HEK293 (cell line): Measurements from ENCODE around the gene PSME1.

ENCODE experiments used
- CTCF ChIA-PET: fragments of 350-600 bp; formaldehyde crosslinking; extraction: SDS; loops from one replicate; lab custom pipeline; 2021; ENCODE audit warnings: antibody characterized with exemption; lab: Yijun Ruan, JAX
- POLR2A ChIA-PET: fragments of 300-600 bp; formaldehyde crosslinking; extraction: SDS; loops from one replicate; lab custom pipeline; 2020; ENCODE audit warnings: antibody characterized with exemption, inconsistent platforms; lab: Yijun Ruan, JAX
- H3K27ac ChIP-seq: fragments of 200-500 bp; sonication (Bioruptor generic); 2 replicates; pipeline ENCODE4 v1.5.1; 2014; ENCODE audit warnings: low read depth, low read length, control low read depth, inconsistent platforms; ENCODE audit errors: extremely low read depth
- H3K36me3 ChIP-seq, 2 experiments: fragments of 200-500 bp in 1 of 2; sonication (Bioruptor generic) in 1 of 2; 1 replicate in 1 of 2; 2 replicates in 1 of 2; pipeline ENCODE4 v1.5.1; 2014 to 2017; ENCODE audit warnings: inconsistent platforms in 2 of 2, low read length in 2 of 2; ENCODE audit not compliant: control insufficient read depth in 2 of 2, insufficient read depth in 1 of 2
- H3K4me1 ChIP-seq: fragments of 200-500 bp; sonication (Bioruptor generic); 2 replicates; pipeline ENCODE4 v1.5.1; 2014; ENCODE audit warnings: mild to moderate bottlenecking, low read length, inconsistent platforms; ENCODE audit not compliant: control insufficient read depth, insufficient read depth
- H3K4me3 ChIP-seq: 2 replicates; pipeline ENCODE4 v1.5.1; 2011; ENCODE audit warnings: low read depth, mild to moderate bottlenecking, control low read depth, low read length, moderate library complexity
- H3K9me3 ChIP-seq: fragments of 200-500 bp; sonication (Bioruptor generic); 2 replicates; pipeline ENCODE4 v1.5.1; 2014; ENCODE audit warnings: low read depth, low read length, inconsistent platforms; ENCODE audit not compliant: control insufficient read depth, insufficient read depth
- FEZF1 ChIP-seq: fragments of 450-650 bp; formaldehyde crosslinking; IDR thresholded peaks from 2 replicates; pipeline ENCODE4 v1.5.1; 2016; ENCODE audit warnings: missing biosample characterization, missing genetic modification characterization
- IKZF3 ChIP-seq: fragments of 450-650 bp; IDR thresholded peaks from 2 replicates; pipeline ENCODE4 v1.5.0; 2018; ENCODE audit warnings: missing biosample characterization, mild to moderate bottlenecking, missing genetic modification characterization, moderate library complexity
- KLF9 ChIP-seq: fragments of 450-650 bp; formaldehyde crosslinking; IDR thresholded peaks from 2 replicates; pipeline ENCODE4 v1.5.1; 2016; ENCODE audit warnings: missing biosample characterization, missing genetic modification characterization, low read depth
- REPIN1 ChIP-seq: fragments of 450-650 bp; formaldehyde crosslinking; IDR thresholded peaks from 2 replicates; pipeline ENCODE4 v1.5.1; 2017; ENCODE audit warnings: missing biosample characterization, missing genetic modification characterization, low read depth
- ZIC2 ChIP-seq: fragments of 450-650 bp; formaldehyde crosslinking; IDR thresholded peaks from 2 replicates; pipeline ENCODE4 v1.5.1; 2016; ENCODE audit warnings: missing biosample characterization, missing genetic modification characterization
- ZNF2 ChIP-seq: fragments of 450-650 bp; formaldehyde crosslinking; IDR thresholded peaks from 2 replicates; pipeline ENCODE4 v1.5.1; 2016; ENCODE audit warnings: missing biosample characterization, missing genetic modification characterization
- ZNF48 ChIP-seq: fragments of 450-650 bp; formaldehyde crosslinking; IDR thresholded peaks from 2 replicates; pipeline ENCODE4 v1.5.1; 2016; ENCODE audit warnings: missing biosample characterization, missing genetic modification characterization
- ZNF585B ChIP-seq: fragments of 450-650 bp; formaldehyde crosslinking; IDR thresholded peaks from 2 replicates; pipeline ENCODE4 v1.5.1; 2016; ENCODE audit warnings: missing biosample characterization, missing genetic modification characterization
- ZNF670 ChIP-seq: fragments of 450-650 bp; formaldehyde crosslinking; IDR thresholded peaks from 2 replicates; pipeline ENCODE4 v1.5.1; 2016; ENCODE audit warnings: missing biosample characterization, missing genetic modification characterization, low read depth
- TF ChIP-seq, protein P1 (sequence below): fragments of 450-650 bp; formaldehyde crosslinking; IDR thresholded peaks from 2 replicates; pipeline ENCODE4 v1.5.1; 2016; ENCODE audit warnings: missing biosample characterization, missing genetic modification characterization
- TF ChIP-seq, protein P2 (sequence below): fragments of 450-650 bp; formaldehyde crosslinking; IDR thresholded peaks from 2 replicates; pipeline ENCODE4 v1.5.1; 2016; ENCODE audit warnings: missing biosample characterization, missing genetic modification characterization, borderline replicate concordance
- TF ChIP-seq, protein P3 (sequence below): sonication (generic); formaldehyde crosslinking; IDR thresholded peaks from 2 replicates; pipeline ENCODE4 v1.8.1; 2022; ENCODE audit warnings: mild to moderate bottlenecking, moderate library complexity, missing genetic modification reagents
- TF ChIP-seq, protein P4 (sequence below): fragments of 450-650 bp; formaldehyde crosslinking; IDR thresholded peaks from 2 replicates; pipeline ENCODE4 v1.5.1; 2016; ENCODE audit warnings: missing biosample characterization, missing genetic modification characterization, borderline replicate concordance
- TF ChIP-seq, protein P5 (sequence below): fragments of 450-650 bp; formaldehyde crosslinking; IDR thresholded peaks from 2 replicates; pipeline ENCODE4 v1.5.1; 2017; ENCODE audit warnings: missing biosample characterization, missing genetic modification characterization

The PSME1 gene

DNA sequence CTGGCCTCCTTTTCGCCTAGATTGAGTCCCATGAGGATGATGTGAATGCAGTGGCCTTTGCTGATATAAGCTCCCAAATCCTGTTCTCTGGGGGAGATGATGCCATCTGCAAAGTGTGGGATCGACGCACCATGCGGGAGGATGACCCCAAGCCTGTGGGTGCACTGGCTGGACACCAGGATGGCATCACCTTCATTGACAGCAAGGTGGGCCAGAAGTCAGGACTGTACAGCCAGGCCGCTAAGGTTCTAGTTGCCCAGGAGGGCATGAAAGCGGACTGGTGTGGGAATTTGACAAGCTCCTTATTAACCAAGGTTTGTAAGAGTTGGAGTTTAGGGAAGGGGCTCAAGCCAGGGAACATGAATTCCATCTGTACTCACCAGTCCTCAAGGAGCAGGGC lies 16.3 kb upstream of the PSME1 start:
- H3K4me1 ChIP-seq, result no peaks in the 10 kb centered on the region
- ChIA-PET CTCF (interaction anchor here (1.5 kb wide), 1 partner anchor 10 kb away, joined by 8 read pairs; no protein-coding TSS in a partner anchor), POLR2A (interaction anchor here (8.3 kb wide), 1 partner anchor 19 kb away, joined by 163 read pairs; the partner anchor contains the start of genes EMC9 and PSME1)
- TF ChIP-seq ZNF670 (tag by site-specific recombination) (no peak), ZNF585B (tag by site-specific recombination) (no peak), KLF9 (tag by site-specific recombination) (no peak), FEZF1 (tag by site-specific recombination) (no peak), ZNF2 (no peak), REPIN1 (tag by site-specific recombination) (no peak), IKZF3 (tag by site-specific recombination) (no peak), ZNF48 (no peak), ZIC2 (tag by site-specific recombination) (no peak)
- TF ChIP-seq, protein P1, sequence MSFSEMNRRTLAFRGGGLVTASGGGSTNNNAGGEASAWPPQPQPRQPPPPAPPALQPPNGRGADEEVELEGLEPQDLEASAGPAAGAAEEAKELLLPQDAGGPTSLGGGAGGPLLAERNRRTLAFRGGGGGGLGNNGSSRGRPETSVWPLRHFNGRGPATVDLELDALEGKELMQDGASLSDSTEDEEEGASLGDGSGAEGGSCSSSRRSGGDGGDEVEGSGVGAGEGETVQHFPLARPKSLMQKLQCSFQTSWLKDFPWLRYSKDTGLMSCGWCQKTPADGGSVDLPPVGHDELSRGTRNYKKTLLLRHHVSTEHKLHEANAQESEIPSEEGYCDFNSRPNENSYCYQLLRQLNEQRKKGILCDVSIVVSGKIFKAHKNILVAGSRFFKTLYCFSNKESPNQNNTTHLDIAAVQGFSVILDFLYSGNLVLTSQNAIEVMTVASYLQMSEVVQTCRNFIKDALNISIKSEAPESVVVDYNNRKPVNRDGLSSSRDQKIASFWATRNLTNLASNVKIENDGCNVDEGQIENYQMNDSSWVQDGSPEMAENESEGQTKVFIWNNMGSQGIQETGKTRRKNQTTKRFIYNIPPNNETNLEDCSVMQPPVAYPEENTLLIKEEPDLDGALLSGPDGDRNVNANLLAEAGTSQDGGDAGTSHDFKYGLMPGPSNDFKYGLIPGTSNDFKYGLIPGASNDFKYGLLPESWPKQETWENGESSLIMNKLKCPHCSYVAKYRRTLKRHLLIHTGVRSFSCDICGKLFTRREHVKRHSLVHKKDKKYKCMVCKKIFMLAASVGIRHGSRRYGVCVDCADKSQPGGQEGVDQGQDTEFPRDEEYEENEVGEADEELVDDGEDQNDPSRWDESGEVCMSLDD (tag by site-specific recombination), result no peak
- TF ChIP-seq, protein P2, sequence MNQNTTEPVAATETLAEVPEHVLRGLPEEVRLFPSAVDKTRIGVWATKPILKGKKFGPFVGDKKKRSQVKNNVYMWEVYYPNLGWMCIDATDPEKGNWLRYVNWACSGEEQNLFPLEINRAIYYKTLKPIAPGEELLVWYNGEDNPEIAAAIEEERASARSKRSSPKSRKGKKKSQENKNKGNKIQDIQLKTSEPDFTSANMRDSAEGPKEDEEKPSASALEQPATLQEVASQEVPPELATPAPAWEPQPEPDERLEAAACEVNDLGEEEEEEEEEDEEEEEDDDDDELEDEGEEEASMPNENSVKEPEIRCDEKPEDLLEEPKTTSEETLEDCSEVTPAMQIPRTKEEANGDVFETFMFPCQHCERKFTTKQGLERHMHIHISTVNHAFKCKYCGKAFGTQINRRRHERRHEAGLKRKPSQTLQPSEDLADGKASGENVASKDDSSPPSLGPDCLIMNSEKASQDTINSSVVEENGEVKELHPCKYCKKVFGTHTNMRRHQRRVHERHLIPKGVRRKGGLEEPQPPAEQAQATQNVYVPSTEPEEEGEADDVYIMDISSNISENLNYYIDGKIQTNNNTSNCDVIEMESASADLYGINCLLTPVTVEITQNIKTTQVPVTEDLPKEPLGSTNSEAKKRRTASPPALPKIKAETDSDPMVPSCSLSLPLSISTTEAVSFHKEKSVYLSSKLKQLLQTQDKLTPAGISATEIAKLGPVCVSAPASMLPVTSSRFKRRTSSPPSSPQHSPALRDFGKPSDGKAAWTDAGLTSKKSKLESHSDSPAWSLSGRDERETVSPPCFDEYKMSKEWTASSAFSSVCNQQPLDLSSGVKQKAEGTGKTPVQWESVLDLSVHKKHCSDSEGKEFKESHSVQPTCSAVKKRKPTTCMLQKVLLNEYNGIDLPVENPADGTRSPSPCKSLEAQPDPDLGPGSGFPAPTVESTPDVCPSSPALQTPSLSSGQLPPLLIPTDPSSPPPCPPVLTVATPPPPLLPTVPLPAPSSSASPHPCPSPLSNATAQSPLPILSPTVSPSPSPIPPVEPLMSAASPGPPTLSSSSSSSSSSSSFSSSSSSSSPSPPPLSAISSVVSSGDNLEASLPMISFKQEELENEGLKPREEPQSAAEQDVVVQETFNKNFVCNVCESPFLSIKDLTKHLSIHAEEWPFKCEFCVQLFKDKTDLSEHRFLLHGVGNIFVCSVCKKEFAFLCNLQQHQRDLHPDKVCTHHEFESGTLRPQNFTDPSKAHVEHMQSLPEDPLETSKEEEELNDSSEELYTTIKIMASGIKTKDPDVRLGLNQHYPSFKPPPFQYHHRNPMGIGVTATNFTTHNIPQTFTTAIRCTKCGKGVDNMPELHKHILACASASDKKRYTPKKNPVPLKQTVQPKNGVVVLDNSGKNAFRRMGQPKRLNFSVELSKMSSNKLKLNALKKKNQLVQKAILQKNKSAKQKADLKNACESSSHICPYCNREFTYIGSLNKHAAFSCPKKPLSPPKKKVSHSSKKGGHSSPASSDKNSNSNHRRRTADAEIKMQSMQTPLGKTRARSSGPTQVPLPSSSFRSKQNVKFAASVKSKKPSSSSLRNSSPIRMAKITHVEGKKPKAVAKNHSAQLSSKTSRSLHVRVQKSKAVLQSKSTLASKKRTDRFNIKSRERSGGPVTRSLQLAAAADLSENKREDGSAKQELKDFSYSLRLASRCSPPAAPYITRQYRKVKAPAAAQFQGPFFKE (tag by site-specific recombination), result no peak
- TF ChIP-seq, protein P3, sequence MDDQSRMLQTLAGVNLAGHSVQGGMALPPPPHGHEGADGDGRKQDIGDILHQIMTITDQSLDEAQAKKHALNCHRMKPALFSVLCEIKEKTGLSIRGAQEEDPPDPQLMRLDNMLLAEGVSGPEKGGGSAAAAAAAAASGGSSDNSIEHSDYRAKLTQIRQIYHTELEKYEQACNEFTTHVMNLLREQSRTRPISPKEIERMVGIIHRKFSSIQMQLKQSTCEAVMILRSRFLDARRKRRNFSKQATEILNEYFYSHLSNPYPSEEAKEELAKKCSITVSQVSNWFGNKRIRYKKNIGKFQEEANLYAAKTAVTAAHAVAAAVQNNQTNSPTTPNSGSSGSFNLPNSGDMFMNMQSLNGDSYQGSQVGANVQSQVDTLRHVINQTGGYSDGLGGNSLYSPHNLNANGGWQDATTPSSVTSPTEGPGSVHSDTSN (CRISPR knock-in tag), result no peak
- TF ChIP-seq, protein P4, sequence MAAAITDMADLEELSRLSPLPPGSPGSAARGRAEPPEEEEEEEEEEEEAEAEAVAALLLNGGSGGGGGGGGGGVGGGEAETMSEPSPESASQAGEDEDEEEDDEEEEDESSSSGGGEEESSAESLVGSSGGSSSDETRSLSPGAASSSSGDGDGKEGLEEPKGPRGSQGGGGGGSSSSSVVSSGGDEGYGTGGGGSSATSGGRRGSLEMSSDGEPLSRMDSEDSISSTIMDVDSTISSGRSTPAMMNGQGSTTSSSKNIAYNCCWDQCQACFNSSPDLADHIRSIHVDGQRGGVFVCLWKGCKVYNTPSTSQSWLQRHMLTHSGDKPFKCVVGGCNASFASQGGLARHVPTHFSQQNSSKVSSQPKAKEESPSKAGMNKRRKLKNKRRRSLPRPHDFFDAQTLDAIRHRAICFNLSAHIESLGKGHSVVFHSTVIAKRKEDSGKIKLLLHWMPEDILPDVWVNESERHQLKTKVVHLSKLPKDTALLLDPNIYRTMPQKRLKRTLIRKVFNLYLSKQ (tag by site-specific recombination), result no peak
- TF ChIP-seq, protein P5, sequence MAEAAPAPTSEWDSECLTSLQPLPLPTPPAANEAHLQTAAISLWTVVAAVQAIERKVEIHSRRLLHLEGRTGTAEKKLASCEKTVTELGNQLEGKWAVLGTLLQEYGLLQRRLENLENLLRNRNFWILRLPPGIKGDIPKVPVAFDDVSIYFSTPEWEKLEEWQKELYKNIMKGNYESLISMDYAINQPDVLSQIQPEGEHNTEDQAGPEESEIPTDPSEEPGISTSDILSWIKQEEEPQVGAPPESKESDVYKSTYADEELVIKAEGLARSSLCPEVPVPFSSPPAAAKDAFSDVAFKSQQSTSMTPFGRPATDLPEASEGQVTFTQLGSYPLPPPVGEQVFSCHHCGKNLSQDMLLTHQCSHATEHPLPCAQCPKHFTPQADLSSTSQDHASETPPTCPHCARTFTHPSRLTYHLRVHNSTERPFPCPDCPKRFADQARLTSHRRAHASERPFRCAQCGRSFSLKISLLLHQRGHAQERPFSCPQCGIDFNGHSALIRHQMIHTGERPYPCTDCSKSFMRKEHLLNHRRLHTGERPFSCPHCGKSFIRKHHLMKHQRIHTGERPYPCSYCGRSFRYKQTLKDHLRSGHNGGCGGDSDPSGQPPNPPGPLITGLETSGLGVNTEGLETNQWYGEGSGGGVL (tag by site-specific recombination), result no peak
- H3K27ac ChIP-seq, result no peak overlapping the region
- no peak overlapping the region for H3K4me3 ChIP-seq
- H3K36me3 ChIP-seq, result peaks cover 10 to 70% of the 10 kb centered on the region in 2 experiments; a peak in 2 of 3 replicates
- H3K9me3 ChIP-seq, result no peaks in the 10 kb centered on the region
